ENCODE results near the gene THAP3. TPM values are rescaled to one million over a fixed set of nuclear protein-coding genes. Genes with fewer than 3 reads are reported as not detected.

The THAP3 gene
- total RNA-seq: 20.0 and 23.9 TPM in 2 replicates

- intact Hi-C loops (cut with micrococcal nuclease): loop anchor here (1.0 to 5.0 kb wide), 5 partner anchors 12 to 77 kb away; partner anchors contain the start of genes DNAJC11, NOL9, PHF13 and ZBTB48
Measured at GRCh38 chr1:6624710-6625583, at the start of gene THAP3. TSS of gene THAP3 (plus strand) at chr1:6624868. CDS start at chr1:6625219, 351 bp downstream.

GRCh38 chr1:6577831-6578525 lies 46.7 kb upstream of the THAP3 start:
- intact Hi-C loops (cut with micrococcal nuclease): no loop called here

GRCh38 chr1:6578624-6579373 lies 45.9 kb upstream of the THAP3 start:
- intact Hi-C loops (cut with micrococcal nuclease): loop anchor here (1.0 kb wide), 5 partner anchors 23 to 207 kb away; partner anchors contain the start of genes CAMTA1, NOL9 and PHF13

- intact Hi-C loops (cut with micrococcal nuclease): loop anchor here (1.0 kb wide), 5 partner anchors 22 to 206 kb away; partner anchors contain the start of genes CAMTA1, NOL9 and PHF13
Measured at GRCh38 chr1:6579374-6580118, 45.1 kb upstream of the THAP3 start, which contains the start of gene ZBTB48. TSS of gene ZBTB48 (plus strand) at chr1:6579994. CDS start at chr1:6580610, 616 bp downstream.

- intact Hi-C loops (cut with micrococcal nuclease): no loop called here
Measured at GRCh38 chr1:6580119-6580592, 44.5 kb upstream of the THAP3 start.

GRCh38 chr1:6580593-6581409 lies 43.9 kb upstream of the THAP3 start:
- intact Hi-C loops (cut with micrococcal nuclease): no loop called here

GRCh38 chr1:6581561-6582305 lies 42.9 kb upstream of the THAP3 start:
- intact Hi-C loops (cut with micrococcal nuclease): no loop called here

- intact Hi-C loops (cut with micrococcal nuclease): no loop called here
Measured at GRCh38 chr1:6582370-6582769, 42.3 kb upstream of the THAP3 start.

- intact Hi-C loops (cut with micrococcal nuclease): no loop called here
Measured at GRCh38 chr1:6584126-6585080, 40.3 kb upstream of the THAP3 start.

- intact Hi-C loops (cut with micrococcal nuclease): no loop called here
Measured at GRCh38 chr1:6585081-6585722, 39.5 kb upstream of the THAP3 start.

- intact Hi-C loops (cut with micrococcal nuclease): no loop called here
Measured at GRCh38 chr1:6585841-6586240, 38.8 kb upstream of the THAP3 start.

GRCh38 chr1:6586404-6586816 lies 38.3 kb upstream of the THAP3 start:
- intact Hi-C loops (cut with micrococcal nuclease): no loop called here

GRCh38 chr1:6587261-6588005 lies 37.2 kb upstream of the THAP3 start:
- intact Hi-C loops (cut with micrococcal nuclease): no loop called here

- intact Hi-C loops (cut with micrococcal nuclease): no loop called here
Measured at GRCh38 chr1:6588128-6588892, 36.4 kb upstream of the THAP3 start.

- intact Hi-C loops (cut with micrococcal nuclease): no loop called here
Measured at GRCh38 chr1:6588893-6589520, 35.7 kb upstream of the THAP3 start.
